HPDE6-E6E7 (cell line): ENCODE data around the gene SLC2A10.

Experiments
- DNase-seq: peaks from one replicate; pipeline ENCODE4 v3.0.0; 2011; ENCODE audit warnings: missing footprints; ENCODE audit errors: extremely low spot score

Gene SLC2A10

GRCh38 chr20:46767127-46767761 is 57.8 kb downstream of the SLC2A10 start:
- DNase-seq = peak; percentile 90

GRCh38 chr20:46770330-46771194 is 61.1 kb downstream of the SLC2A10 start:
- DNase-seq = no peak

- DNase-seq = no peak
Measured at GRCh38 chr20:46771195-46771588, 61.7 kb downstream of the SLC2A10 start.

GRCh38 chr20:46772901-46773300 is 63.5 kb downstream of the SLC2A10 start:
- DNase-seq = no peak

GRCh38 chr20:46773680-46774079 is 64.2 kb downstream of the SLC2A10 start:
- DNase-seq = no peak

- no peak for DNase-seq
Measured at GRCh38 chr20:46774236-46774635, 64.8 kb downstream of the SLC2A10 start.

- no peak for DNase-seq
Measured at GRCh38 chr20:46774943-46775560, 65.6 kb downstream of the SLC2A10 start.

- DNase-seq = no peak
Measured at GRCh38 chr20:46775806-46776205, 66.4 kb downstream of the SLC2A10 start.

- DNase-seq = no peak
Measured at GRCh38 chr20:46777331-46777730, 67.9 kb downstream of the SLC2A10 start.

GRCh38 chr20:46779831-46780230 is 70.4 kb downstream of the SLC2A10 start:
- no peak for DNase-seq

GRCh38 chr20:46784436-46785127 is 75.1 kb downstream of the SLC2A10 start:
- no peak for DNase-seq
